Left ventricle myocardium inferior (tissue), 1 donor: ENCODE measurements around the gene MAP3K5. TPM values are rescaled to one million over a fixed set of nuclear protein-coding genes. Genes with fewer than 3 reads are reported as not detected.

Experiments
- DNase-seq: peaks from one replicate; pipeline ENCODE4 v3.0.0-alpha.2; 2020
- H3K27ac ChIP-seq: fragments of 200-600 bp; replicated peaks from 2 replicates; pipeline ENCODE4 v1.8.0; 2021
- H3K27me3 ChIP-seq: fragments of 200-600 bp; 2 replicates; pipeline ENCODE4 v1.8.0; 2021; ENCODE audit warnings: low read depth
- H3K36me3 ChIP-seq: fragments of 200-600 bp; 2 replicates; pipeline ENCODE4 v1.8.0; 2021
- H3K4me1 ChIP-seq: fragments of 200-600 bp; 2 replicates; pipeline ENCODE4 v1.8.0; 2021
- H3K4me3 ChIP-seq: fragments of 200-600 bp; 2 replicates; pipeline ENCODE4 v1.8.0; 2021; ENCODE audit warnings: mild to moderate bottlenecking, moderate library complexity
- H3K9me3 ChIP-seq: fragments of 200-600 bp; replicated peaks from 2 replicates; pipeline ENCODE4 v1.8.0; 2021
- CTCF ChIP-seq: fragments of 200-600 bp; IDR thresholded peaks from 2 replicates; pipeline ENCODE4 v1.8.0; 2021; ENCODE audit warnings: antibody characterized with exemption, mild to moderate bottlenecking, borderline replicate concordance
- intact Hi-C: fragments of 100-400 bp; cut with micrococcal nuclease; formaldehyde crosslinking; loops from one replicate; pipeline ENCODE4 v1.11.0; 2022
- total RNA-seq: library from RNA; stranded (reverse); fragmentation: NEBNext Ultra II Directional; extraction: Animal tissue kit (Norgen Biotek cat#: 25700); gene quantifications from one replicate; pipeline ENCODE4 v1.2.1, GENCODE V29; 2021
- donor health status: DM: no; HTN: yes; CAD: no; lungs with severe emphysema.

MAP3K5 gene
- total RNA-seq, 1 donor from 2014 or later: 44.1 TPM

DNA sequence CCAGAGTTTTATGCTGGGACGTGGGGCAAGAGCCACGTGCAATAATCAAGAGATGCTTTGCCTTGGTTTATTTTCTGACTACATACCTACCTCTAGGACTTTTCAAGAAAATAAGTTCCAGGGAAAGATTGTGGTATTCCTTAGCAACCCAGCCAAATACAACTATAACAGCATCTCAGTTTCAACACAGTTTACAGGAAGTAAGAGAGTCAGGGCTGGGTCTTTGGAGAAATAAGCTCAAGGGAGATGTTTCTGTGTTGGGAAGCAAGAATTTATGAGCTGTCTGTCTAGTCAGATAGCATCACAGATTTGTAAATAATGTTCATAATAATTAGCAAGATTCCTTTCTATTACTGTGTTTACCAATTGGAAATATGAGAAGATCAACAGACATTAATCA lies 35.1 kb downstream of the MAP3K5 start:
- Histone ChIP-seq H3K36me3 (no peaks in the 10 kb centered on the region), H3K27ac (peak overlapping the region; percentile 49), H3K4me3 (no peak overlapping the region), H3K9me3 (no peaks in the 10 kb centered on the region), H3K4me1 (peaks cover 55% of the 10 kb centered on the region), H3K27me3 (no peaks in the 10 kb centered on the region)
- TF ChIP-seq CTCF: no peak
- intact Hi-C loops: no loop called here
- DNase-seq: no peak

DNA sequence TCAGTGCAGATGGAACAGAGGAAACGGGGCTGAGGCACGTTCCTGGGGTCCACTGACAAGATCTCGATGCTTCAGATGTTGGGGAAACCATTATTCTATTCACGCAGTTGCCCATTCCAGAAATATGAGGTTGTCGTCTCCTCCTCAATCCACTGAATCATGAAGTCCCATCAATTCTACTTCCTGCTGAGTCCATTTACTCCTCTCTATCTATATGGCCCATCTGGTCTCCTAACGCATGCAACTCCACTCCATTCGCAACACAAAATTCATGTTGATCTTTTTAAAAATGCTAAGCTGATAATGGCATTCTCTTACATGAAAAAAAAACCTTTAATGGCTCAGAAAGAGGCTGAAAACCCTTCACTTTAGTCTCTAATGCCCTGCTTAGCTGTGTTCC lies 37.5 kb downstream of the MAP3K5 start:
- intact Hi-C loops: no loop called here

DNA sequence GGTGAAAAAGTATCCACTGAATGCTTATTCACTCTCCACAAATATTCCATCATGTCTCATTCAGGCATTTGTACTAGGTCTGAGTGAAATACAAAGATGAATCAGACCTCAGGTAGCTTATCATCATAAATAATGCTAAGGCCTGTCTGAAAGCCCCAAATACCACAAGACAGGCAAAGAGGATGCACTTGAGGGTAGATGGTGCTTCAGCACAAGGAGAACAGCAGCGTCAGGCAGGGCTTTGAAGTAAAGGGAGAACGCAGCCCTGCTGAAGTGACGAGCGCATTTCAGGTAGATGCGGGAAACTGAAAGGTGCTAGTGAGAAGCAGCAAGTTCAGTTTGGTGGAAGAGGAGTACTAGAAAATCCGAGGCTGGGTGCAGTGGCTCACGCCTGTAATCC lies 38.7 kb downstream of the MAP3K5 start:
- no peaks in the 10 kb centered on the region for H3K27me3 ChIP-seq
- no peak overlapping the region for H3K4me3 ChIP-seq
- no peak for DNase-seq
- no peaks in the 10 kb centered on the region for H3K36me3 ChIP-seq
- intact Hi-C loops: no loop called here
- no peak overlapping the region for H3K27ac ChIP-seq
- H3K4me1 ChIP-seq: peaks cover 61% of the 10 kb centered on the region
- TF ChIP-seq CTCF: no peak
- no peaks in the 10 kb centered on the region for H3K9me3 ChIP-seq

More for the DNA sequence above, 37.5 kb downstream of the MAP3K5 start:
- H3K36me3 ChIP-seq: no peaks in the 10 kb centered on the region
- H3K4me3 ChIP-seq: no peak overlapping the region
- TF ChIP-seq CTCF: no peak
- no peak for DNase-seq
- no peaks in the 10 kb centered on the region for H3K9me3 ChIP-seq
- H3K27ac ChIP-seq: no peak overlapping the region
- no peaks in the 10 kb centered on the region for H3K27me3 ChIP-seq
- H3K4me1 ChIP-seq: peaks cover 60% of the 10 kb centered on the region

GRCh38 chr6:136752554-136752953 lies 39.7 kb downstream of the MAP3K5 start:
- H3K27me3 ChIP-seq: no peaks in the 10 kb centered on the region

DNA sequence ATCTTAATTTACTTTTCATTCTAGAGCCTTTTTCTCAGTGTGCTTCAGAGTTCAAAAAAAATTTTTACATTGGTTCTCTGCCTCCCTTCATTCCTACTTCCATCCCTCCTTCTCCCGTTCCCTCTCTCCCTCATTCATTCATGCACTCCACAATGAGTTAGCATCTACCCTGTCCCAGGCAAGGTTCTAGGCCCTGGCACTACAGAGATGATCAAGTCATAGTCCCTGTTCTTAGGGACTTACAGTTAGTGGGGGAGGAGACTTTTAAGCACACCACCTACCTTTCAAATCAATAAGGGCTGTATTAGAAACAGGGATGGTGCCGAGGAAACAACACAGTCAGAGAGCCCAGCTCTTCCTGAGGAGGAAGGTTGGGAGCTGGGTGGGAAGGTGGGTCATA lies 40.3 kb downstream of the MAP3K5 start:
- peak overlapping the region; percentile 66 for H3K27ac ChIP-seq
- TF ChIP-seq CTCF: no peak
- H3K9me3 ChIP-seq: no peaks in the 10 kb centered on the region
- peaks cover 50% of the 10 kb centered on the region for H3K4me1 ChIP-seq
- DNase-seq: no peak
- H3K36me3 ChIP-seq: no peaks in the 10 kb centered on the region
- intact Hi-C loops: no loop called here
- H3K4me3 ChIP-seq: no peak overlapping the region
- H3K27me3 ChIP-seq: no peaks in the 10 kb centered on the region

More at GRCh38 chr6:136752554-136752953, 39.7 kb downstream of the MAP3K5 start:
- Histone ChIP-seq H3K4me3 (no peak overlapping the region), H3K27ac (peak overlapping the region; percentile 66), H3K36me3 (no peaks in the 10 kb centered on the region), H3K4me1 (peaks cover 55% of the 10 kb centered on the region), H3K9me3 (no peaks in the 10 kb centered on the region)
- TF ChIP-seq CTCF: no peak
- intact Hi-C loops: no loop called here
- DNase-seq: no peak
